GDM1 (cell line): ENCODE results near the gene SNTG2.
A peak's percentile ranks its signal among the peaks of the same experiment; 100 is the strongest.

ENCODE experiments used
- DNase-seq: peaks from one replicate; lab custom pipeline; 2025; lab: John Stamatoyannopoulos, UW

SNTG2 gene

GRCh38 chr2:1237783-1238182 is 287.1 kb downstream of the SNTG2 start:
- no peak for DNase-seq

GRCh38 chr2:1238598-1239138 is 288.0 kb downstream of the SNTG2 start:
- DNase-seq, result peak; percentile 45

GRCh38 chr2:1245193-1245592 is 294.5 kb downstream of the SNTG2 start:
- no peak for DNase-seq

- DNase-seq, result no peak
Measured at GRCh38 chr2:1246239-1246638, 295.6 kb downstream of the SNTG2 start.

GRCh38 chr2:1246991-1247390 is 296.3 kb downstream of the SNTG2 start:
- no peak for DNase-seq

- DNase-seq, result peak; percentile 15
Measured at GRCh38 chr2:1248187-1248586, 297.5 kb downstream of the SNTG2 start.

- no peak for DNase-seq
Measured at GRCh38 chr2:1249897-1250687, 299.4 kb downstream of the SNTG2 start.

DNA sequence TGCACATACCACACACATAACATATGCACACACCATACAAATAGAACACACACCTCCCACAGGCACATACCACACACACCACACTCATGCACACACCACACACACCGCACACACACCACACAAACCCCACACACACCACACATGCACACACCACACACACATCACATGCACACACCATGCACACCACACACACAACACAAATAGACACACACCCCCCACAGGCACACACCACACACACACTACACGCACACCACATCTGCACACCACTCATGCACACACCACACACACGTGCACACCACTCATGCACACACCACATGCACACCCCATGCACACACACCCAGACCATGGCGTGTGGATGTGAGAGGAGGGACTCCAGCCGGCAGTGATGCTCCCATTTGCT is 300.9 kb downstream of the SNTG2 start:
- DNase-seq, result no peak

GRCh38 chr2:1253629-1254028 is 303.0 kb downstream of the SNTG2 start:
- peak; percentile 42 for DNase-seq

- DNase-seq, result no peak
Measured at GRCh38 chr2:1254662-1255343, 304.2 kb downstream of the SNTG2 start.

DNA sequence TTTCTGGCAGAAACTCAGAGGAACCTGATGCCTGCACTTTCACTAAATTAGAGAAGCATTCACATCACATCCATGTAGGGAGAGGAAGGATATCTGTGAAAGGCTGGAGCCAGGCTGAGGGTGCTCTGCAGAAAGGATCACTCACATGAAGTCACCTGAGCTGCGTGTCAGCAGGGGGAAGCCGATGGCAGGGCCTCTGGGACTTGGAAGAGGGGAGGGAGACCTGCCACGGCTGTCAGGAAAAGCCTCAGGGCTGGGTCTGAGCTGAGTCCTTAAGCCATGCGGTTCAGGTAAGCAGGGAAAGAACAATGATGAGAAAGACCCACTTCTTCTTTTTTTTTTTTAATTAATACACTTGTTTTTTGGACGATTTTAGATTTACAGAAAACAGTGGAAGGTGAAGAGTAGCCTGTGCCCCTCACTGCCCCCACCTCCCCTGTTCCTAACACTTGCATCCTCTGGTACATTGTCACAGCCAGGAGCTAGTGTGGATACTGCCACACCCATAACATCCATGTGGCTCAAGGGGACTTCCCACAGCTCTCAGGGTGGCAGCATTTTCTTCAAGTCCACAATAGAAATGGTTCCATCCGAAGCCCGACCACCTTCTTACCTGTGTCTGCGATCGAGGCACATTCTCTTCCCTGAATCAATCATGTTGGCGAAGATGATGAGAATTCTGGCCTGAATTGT is 306.1 kb downstream of the SNTG2 start:
- no peak for DNase-seq

DNA sequence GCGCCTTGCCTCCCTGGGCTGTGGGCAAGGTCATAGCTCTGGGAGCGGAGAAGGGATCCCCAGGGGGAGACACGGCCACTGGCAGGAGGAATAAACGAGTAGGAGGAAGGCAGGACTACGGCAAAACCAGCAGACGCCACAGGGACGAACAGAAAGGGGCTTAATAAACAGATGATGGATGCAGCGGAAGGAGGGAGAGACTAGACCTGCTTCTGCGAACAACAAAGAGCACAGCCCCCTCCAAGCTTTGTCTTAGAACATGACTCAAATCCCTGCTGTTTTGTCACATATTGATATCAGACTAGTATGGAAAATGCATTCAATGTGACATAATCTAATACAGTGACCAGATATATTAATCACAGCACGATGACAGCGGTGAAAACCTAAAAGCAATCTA is 306.7 kb downstream of the SNTG2 start:
- no peak for DNase-seq

DNA sequence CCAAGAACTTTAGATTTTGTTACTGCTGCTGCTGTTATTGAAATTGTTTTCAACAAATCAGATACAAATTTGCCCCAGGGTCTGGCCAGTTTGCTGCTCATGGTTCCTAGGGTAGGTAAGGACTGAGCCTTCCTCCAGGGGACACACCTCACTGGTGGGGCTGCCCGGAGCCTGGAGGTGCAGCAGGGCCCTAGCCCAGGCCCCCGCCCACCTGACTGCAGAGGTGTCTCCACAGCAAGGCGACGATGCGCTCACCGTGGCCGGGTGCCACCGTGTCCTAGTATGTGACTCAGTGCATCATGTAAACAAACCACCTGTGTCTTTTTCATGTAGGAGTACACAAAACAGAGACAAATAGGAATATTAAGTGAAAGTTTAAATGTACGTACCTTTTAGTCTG is 309.1 kb downstream of the SNTG2 start:
- no peak for DNase-seq

DNA sequence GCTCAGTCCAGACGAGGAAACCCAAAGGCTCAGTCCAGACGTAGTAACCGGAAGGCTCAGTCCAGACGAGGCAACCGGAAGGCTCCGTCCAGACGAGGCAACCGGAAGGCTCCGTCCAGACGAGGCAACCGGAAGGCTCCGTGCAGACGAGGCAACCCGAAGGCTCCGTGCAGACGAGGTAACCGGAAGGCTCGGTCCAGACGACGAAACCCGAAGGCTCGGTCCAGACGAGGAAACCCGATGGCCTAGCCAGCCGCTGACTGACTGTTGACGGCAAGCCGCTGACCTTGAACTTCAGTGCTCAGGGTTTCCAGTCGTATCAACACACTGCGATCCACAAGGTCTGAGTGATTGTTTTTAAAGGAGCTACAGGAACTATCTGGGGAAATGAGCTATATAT is 312.0 kb downstream of the SNTG2 start:
- DNase-seq, result no peak

DNA sequence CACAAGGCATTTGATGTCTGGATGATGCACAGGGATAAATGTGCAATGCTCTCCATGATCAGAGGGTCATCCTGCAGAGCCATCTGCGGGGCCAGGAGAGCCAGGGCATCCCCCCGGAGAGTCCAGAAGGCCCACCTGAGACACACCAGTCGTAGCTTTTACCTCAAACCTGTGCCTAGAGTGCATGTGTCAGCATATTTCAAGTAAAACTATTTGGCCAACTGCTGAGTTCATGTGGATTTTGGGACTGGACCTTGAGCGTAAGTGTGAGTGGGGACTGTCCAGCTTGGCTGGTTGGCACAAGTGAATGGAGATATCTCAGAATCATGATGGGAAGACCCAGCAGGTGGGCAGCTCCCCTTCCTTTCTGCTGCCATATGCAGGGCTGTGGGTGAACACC is 314.8 kb downstream of the SNTG2 start:
- no peak for DNase-seq

DNA sequence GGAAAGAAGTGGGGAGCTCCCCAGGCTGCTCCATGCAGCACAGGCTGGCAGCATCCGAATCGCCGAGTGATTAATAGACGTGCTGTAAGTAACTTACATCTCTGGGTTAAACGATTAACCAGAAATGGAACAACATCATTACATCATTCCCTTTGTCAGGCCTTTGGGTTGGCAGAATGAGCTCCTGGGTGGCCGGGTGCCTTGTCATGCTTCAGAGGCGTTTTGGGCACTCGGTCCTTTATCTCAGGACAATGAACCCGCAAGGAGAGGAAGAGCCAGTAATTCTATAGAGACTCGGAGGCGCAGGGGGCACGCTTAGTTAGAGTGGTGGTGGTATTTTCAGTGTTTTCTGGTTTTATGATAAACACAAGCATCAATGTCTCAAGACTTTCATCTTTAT is 315.7 kb downstream of the SNTG2 start:
- no peak for DNase-seq

DNA sequence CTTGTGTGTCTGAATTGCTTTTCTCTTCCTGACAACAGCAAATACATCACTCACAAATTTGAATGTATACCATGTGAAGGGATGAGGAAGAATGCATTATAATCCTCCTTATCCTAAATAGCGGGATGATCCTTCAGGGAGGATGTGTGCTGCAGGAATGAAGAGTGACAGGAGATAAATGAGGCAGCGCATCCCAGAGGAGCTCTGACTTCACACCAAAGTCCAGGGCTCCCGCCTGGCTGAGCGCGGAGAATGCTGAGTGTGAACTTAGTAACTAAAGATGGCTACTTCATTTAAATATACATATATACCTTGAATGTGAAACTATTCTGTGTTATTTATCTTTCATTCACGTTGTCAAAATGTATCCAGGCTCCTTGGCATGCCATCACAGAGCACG is 317.4 kb downstream of the SNTG2 start:
- DNase-seq, result no peak

DNA sequence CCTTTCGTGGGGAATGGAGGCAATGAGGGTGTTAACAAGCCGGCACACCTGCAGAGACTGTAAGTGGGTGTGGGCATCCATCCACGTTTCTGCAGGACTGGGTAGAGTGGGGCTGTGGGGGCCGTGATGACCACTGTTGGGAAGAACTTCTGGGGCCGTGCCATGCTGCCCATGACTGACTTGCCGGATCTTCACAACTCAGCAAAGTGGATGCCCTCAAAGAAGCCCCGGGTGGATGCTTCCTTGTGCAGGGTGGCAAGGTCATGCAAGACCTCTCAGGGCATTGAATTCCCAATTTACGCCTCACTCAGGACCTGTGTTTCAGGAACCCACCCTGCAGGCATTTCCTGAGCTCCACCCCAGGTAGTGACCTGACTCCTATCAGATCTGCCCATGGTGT is 319.2 kb downstream of the SNTG2 start:
- no peak for DNase-seq

DNA sequence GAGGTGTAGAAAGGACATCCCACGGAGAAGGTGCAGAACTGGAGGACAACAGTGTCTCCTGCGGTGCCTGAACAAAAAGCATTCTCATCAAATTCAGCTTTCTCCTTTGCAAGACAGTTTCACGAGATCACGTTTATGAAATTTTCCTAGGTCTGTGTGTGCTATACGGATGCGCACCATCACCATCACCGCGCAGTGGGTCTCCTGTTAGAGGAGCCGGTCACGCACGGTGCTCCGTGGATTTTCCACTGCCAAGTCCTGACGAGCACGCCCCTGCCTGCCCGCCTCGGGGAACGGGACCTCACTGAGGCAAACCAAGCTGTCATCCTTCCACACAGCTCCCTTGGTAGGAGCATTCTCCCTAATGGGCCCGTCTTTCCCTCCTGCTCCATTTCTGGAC is 322.2 kb downstream of the SNTG2 start:
- DNase-seq, result no peak

- DNase-seq, result no peak
Measured at GRCh38 chr2:1277634-1278033, 327.0 kb downstream of the SNTG2 start.

DNA sequence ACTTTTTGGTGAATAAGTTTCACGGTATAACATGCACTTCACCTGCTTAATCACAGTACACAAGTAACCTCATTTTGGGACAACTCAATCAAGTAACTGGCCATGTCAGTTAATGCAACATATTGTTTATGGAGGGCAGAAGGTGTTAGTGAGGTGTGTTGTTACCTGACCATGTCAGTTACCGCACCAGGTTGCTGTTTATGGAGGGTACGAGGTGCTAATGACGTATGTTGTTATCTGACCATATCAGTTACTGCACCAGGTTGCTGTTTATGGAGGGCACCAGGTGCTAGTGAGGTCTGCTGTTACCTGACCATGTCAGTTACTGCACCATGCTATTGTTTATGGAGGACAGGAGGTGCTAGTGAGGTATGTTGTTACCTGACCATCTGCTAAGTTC is 327.5 kb downstream of the SNTG2 start:
- DNase-seq, result no peak

- no peak for DNase-seq
Measured at GRCh38 chr2:1278861-1279260, 328.2 kb downstream of the SNTG2 start.

- DNase-seq, result no peak
Measured at GRCh38 chr2:1282552-1282951, 331.9 kb downstream of the SNTG2 start.
